Left ventricle myocardium superior (tissue), 1 donor: Measurements from ENCODE around the gene OPCML. TPM values are rescaled to one million over a fixed set of nuclear protein-coding genes. Genes with fewer than 3 reads are reported as not detected.

Source experiments
- ATAC-seq: fragments of 200-7000 bp; cut with Tn5 transposase; one replicate; pipeline ENCODE4 v1.9.1; 2020; ENCODE audit warnings: mild to moderate bottlenecking, moderate library complexity
- DNase-seq: peaks from one replicate; pipeline ENCODE4 v3.0.0-alpha.2; 2020
- intact Hi-C: fragments of 100-400 bp; cut with micrococcal nuclease; formaldehyde crosslinking; loops from one replicate; pipeline ENCODE4 v1.11.0; 2022
- total RNA-seq: library from RNA; stranded (reverse); fragmentation: NEBNext Ultra II Directional; extraction: Animal tissue kit (Norgen Biotek cat#: 25700); gene quantifications from one replicate; pipeline ENCODE4 v1.2.1, GENCODE V29; 2021
- donor health status: DM: no; HTN: yes; CAD: no; lungs with severe emphysema.

OPCML gene
- total RNA-seq, 1 donor from 2014 or later: 0.37 TPM

DNA sequence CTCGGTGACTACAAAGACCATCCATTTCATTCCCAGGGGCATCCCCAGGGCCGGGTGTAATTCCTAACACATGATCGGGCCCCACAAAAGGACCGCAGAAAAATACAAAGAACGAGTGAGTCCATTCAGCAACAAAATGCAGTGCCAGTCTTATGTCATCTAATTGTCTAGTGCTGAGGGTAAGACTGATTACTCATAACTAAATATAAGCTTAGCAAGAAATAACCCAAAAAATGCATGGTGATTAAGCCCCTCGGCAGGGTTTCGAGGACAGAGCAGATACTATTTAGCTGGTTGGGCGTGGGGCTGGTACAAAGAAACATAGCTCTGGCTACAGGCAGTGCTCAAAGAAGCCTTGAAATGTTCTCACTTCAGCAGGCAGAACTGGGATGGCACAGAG, 1078.9 kb downstream of the OPCML start:
- DNase-seq: no peak
- ATAC-seq: no peak
- intact Hi-C loops: no loop called here

DNA sequence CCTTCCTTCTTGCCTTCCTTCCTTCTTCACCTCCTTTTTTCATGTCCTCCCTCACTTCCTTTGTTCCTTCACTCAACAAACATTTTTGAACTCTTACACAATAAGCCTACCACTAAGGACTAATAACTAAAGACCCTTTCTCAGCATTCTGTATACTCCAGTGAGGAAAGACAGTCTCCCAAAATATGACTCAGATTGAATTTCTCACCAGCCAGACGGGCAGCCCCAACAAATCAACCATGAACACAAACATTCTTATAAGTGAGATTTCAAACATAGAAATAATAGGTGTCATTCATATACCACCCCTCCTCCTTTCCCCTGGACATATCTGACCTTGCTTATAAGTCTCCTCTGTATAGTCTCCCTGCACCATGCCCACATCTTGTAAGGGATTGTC, 1079.7 kb downstream of the OPCML start:
- intact Hi-C loops: no loop called here
- no peak for ATAC-seq
- DNase-seq: no peak

- no peak for DNase-seq
- no peak for ATAC-seq
- intact Hi-C loops: no loop called here
Measured at GRCh38 chr11:132451942-132452601, 1080.2 kb downstream of the OPCML start.

- no peak for ATAC-seq
- DNase-seq: no peak
- intact Hi-C loops: no loop called here
Measured at GRCh38 chr11:132450631-132451030, 1081.7 kb downstream of the OPCML start.

GRCh38 chr11:132448334-132448995, 1083.8 kb downstream of the OPCML start:
- intact Hi-C loops: no loop called here
- no peak for DNase-seq
- ATAC-seq: no peak

DNA sequence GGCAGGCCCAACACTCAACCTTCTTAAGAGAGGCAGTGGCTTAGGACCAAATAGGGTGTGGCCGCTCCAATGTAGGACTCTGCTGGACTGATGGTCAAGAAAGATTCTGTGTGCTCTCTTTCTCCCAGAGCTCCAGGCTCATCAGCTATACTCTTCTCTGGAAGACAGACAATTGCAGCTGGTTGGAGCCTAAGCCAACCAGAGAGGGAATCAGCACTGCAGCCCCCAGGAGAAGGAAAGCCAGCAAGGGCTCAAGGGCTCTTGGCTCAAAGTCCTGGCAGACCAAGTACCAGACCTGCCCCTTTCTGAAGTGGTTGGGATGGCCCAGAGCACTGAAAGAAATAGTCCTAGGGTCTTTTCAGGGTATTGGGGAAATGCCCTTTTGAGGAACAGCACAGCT, 1084.5 kb downstream of the OPCML start:
- ATAC-seq (no peak), DNase-seq (no peak)
- intact Hi-C loops: no loop called here

DNA sequence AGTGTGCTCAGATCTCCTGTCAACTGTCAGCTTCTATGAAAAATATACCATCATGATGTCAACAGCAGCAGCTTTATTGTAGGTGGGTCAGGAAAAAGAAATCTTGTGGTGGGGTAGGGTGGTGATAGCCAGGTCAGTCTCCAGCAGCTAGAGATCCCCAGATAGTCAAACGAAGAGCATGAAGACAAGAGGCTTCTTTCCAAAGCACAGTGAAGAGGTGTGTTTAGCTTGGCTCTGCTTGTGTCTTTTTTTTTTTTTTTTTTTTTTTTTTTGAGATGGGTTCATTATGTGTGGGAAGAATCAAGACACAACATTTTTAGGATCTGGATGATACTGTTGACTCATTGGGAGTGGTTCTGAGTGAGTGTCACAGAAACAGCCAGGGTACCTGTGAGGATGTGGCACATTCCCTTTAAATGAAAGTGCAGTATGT, 1086.4 kb downstream of the OPCML start:
- DNase-seq (no peak), ATAC-seq (no peak)
- intact Hi-C loops: no loop called here

GRCh38 chr11:132444911-132445310, 1087.4 kb downstream of the OPCML start:
- no peak for ATAC-seq
- DNase-seq: no peak
- intact Hi-C loops: no loop called here

DNA sequence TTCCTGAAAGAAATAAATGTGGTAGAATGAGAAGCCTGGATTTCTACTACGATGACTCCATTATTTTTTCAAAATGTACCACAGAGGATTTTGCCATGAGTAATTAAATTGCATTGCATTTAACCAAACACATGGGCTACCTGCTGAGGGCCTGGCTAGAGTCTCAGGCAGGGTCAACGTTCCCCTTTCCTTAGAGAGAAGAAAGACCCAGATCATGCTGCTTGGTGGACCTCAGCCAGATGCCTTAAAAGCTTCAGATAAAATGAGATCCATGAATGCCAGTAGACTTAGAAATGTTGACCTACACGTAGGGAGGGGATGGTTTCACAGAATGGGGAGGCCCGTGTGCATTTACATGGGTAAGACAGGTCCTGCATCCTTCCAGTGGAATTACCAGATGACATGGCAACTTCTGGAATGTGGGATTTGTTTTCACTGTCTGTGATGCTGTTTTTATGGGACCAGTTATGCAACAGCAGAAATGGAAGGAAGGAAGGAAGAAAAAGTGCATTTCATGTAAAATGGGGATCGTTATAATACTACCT, 1092.5 kb downstream of the OPCML start:
- no peak for ATAC-seq
- intact Hi-C loops: no loop called here
- no peak for DNase-seq

DNA sequence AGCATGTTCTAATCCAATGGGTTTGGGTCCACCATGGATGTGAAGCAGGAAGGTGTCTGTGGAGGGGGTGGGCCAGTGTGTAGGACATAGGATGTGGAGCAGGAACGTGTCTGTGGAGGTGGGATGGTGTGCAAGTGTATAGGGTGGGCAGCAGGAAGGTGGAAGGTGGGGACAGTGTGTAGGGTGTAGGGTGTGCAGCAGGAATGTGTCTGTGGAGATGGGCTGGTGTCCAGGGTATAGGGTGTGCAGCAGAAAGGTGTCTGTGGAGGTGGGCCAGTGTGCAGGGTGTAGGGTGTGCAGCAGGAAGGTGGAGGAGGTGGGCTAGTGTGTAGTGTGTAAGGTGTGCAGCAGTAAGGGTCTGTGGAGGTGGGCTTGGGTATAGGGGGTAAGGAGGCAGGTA, 1093.9 kb downstream of the OPCML start:
- ATAC-seq: no peak
- intact Hi-C loops: no loop called here
- no peak for DNase-seq

- no peak for ATAC-seq
Measured at GRCh38 chr11:132430429-132431062, 1101.8 kb downstream of the OPCML start.

DNA sequence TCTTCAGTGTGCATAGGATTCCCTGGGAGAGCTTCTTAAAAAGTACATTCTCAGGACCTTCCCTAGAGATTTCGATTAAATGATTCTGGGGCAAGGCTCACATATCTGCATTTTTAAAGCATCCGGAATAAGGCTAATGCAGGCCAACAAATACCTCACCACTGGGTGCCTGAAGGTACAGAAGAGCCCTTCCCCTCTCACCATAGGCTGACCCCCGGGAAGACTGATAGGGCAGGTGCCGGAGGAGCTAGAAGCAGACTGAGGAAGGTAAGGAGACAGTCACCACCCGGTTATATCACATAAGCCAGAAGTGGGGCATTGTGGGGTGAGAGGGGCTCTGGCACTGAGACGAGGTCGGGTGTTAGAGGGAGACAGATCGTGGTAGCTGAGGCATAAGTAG, 1102.6 kb downstream of the OPCML start:
- no peak for ATAC-seq

More at GRCh38 chr11:132430429-132431062, 1101.8 kb downstream of the OPCML start:
- intact Hi-C loops: no loop called here
- no peak for DNase-seq

GRCh38 chr11:132427611-132428010, 1104.7 kb downstream of the OPCML start:
- intact Hi-C loops: no loop called here
- ATAC-seq: no peak

More for the DNA sequence above, 1102.6 kb downstream of the OPCML start:
- intact Hi-C loops: no loop called here
- DNase-seq: no peak

GRCh38 chr11:132424433-132424832, 1107.9 kb downstream of the OPCML start:
- no peak for ATAC-seq
- intact Hi-C loops: no loop called here
- DNase-seq: no peak

More at GRCh38 chr11:132427611-132428010, 1104.7 kb downstream of the OPCML start:
- DNase-seq: no peak

- DNase-seq (no peak), ATAC-seq (no peak)
- intact Hi-C loops: no loop called here
Measured at GRCh38 chr11:132423266-132423665, 1109.0 kb downstream of the OPCML start.

GRCh38 chr11:132422722-132423121, 1109.6 kb downstream of the OPCML start:
- DNase-seq: no peak
- ATAC-seq: no peak
- intact Hi-C loops: no loop called here

GRCh38 chr11:132421555-132421954, 1110.7 kb downstream of the OPCML start:
- no peak for DNase-seq
- ATAC-seq: no peak
- intact Hi-C loops: no loop called here

DNA sequence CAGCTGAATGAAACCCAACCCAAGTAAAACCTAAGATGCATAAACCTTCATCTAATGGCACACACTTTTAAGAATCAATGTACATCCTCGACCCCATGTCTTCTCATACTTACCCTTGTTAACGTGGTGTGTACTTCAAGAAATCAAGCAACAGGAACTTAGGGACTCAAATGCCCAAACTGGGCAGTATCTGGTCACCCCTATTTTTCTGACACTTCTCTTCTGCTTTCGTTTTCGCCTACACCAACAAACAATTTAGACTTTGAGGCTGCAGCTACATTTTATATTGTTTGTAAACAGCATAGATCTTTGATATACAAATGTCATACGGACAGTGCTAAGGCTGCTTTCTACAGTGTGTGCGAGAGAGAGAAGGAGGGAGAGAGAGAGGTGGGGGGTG, 1117.8 kb downstream of the OPCML start:
- DNase-seq (no peak), ATAC-seq (no peak)
- intact Hi-C loops: no loop called here

- DNase-seq (no peak), ATAC-seq (no peak)
- intact Hi-C loops: no loop called here
Measured at GRCh38 chr11:132410383-132410782, 1121.9 kb downstream of the OPCML start.
